Chondrocyte (in vitro differentiated cells): ENCODE results near the gene PKP1. TPM values are rescaled to one million over a fixed set of nuclear protein-coding genes. Genes with fewer than 3 reads are reported as not detected.
A peak's percentile ranks its signal among the peaks of the same experiment; 100 is the strongest.

Experiments used
- DNase-seq: peaks from one replicate; pipeline ENCODE4 v3.0.0; 2021; ENCODE audit warnings: mixed read lengths, low spot score
- H3K27ac Mint-ChIP-seq: one replicate; pipeline ENCODE4 v1.8.0; 2021; ENCODE audit warnings: mild to moderate bottlenecking, moderate library complexity, mixed read lengths; ENCODE audit not compliant: unreplicated experiment
- H3K27me3 Mint-ChIP-seq: 2 replicates; pipeline ENCODE4 v1.8.0; 2021; ENCODE audit warnings: low read depth, mixed read lengths
- H3K36me3 Mint-ChIP-seq: 2 replicates; pipeline ENCODE4 v1.8.0; 2021; ENCODE audit warnings: low read depth, mixed read lengths
- H3K4me1 Mint-ChIP-seq: 2 replicates; pipeline ENCODE4 v1.8.0; 2021; ENCODE audit warnings: low read depth, mild to moderate bottlenecking, mixed read lengths
- H3K4me3 Mint-ChIP-seq: one replicate; pipeline ENCODE4 v1.8.0; 2021; ENCODE audit warnings: mild to moderate bottlenecking, moderate library complexity, mixed read lengths; ENCODE audit not compliant: unreplicated experiment
- H3K9me3 Mint-ChIP-seq: 2 replicates; pipeline ENCODE4 v1.8.0; 2021; ENCODE audit warnings: low read depth, mixed read lengths
- total RNA-seq: library from RNA; stranded (reverse); gene quantifications from 3 replicates; pipeline ENCODE4 v1.2.1, GENCODE V29; 2021
- TF ChIP-seq, protein P1 (sequence below): fragments of 200-600 bp; sonication (generic); IDR thresholded peaks from 2 replicates; pipeline ENCODE4 v1.5.0; 2021; ENCODE audit warnings: antibody characterized with exemption, mild to moderate bottlenecking, moderate library complexity

Gene PKP1
- total RNA-seq, 1 donor from 2014 or later, result 4.0 TPM

- no peak overlapping the region for H3K27ac Mint-ChIP-seq
- TF ChIP-seq, protein P1, sequence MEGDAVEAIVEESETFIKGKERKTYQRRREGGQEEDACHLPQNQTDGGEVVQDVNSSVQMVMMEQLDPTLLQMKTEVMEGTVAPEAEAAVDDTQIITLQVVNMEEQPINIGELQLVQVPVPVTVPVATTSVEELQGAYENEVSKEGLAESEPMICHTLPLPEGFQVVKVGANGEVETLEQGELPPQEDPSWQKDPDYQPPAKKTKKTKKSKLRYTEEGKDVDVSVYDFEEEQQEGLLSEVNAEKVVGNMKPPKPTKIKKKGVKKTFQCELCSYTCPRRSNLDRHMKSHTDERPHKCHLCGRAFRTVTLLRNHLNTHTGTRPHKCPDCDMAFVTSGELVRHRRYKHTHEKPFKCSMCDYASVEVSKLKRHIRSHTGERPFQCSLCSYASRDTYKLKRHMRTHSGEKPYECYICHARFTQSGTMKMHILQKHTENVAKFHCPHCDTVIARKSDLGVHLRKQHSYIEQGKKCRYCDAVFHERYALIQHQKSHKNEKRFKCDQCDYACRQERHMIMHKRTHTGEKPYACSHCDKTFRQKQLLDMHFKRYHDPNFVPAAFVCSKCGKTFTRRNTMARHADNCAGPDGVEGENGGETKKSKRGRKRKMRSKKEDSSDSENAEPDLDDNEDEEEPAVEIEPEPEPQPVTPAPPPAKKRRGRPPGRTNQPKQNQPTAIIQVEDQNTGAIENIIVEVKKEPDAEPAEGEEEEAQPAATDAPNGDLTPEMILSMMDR, result no peak
- peak; percentile 67 for DNase-seq
- H3K4me1 Mint-ChIP-seq, result peaks cover 10% of the 10 kb centered on the region
- no peaks in the 10 kb centered on the region for H3K9me3 Mint-ChIP-seq
- peaks cover 12% of the 10 kb centered on the region for H3K27me3 Mint-ChIP-seq
- H3K4me3 Mint-ChIP-seq, result no peak overlapping the region
- peaks cover 6% of the 10 kb centered on the region for H3K36me3 Mint-ChIP-seq
Measured at GRCh38 chr1:201324821-201325677, 41.7 kb downstream of the PKP1 start.

- Mint-ChIP-seq H3K9me3 (no peaks in the 10 kb centered on the region), H3K4me3 (no peak overlapping the region), H3K27me3 (peaks cover 12% of the 10 kb centered on the region), H3K36me3 (peaks cover 6% of the 10 kb centered on the region), H3K4me1 (peaks cover 15% of the 10 kb centered on the region), H3K27ac (no peak overlapping the region)
- DNase-seq, result no peak
- TF ChIP-seq, protein P1, result no peak
Measured at GRCh38 chr1:201325678-201326060, 42.4 kb downstream of the PKP1 start.

DNA sequence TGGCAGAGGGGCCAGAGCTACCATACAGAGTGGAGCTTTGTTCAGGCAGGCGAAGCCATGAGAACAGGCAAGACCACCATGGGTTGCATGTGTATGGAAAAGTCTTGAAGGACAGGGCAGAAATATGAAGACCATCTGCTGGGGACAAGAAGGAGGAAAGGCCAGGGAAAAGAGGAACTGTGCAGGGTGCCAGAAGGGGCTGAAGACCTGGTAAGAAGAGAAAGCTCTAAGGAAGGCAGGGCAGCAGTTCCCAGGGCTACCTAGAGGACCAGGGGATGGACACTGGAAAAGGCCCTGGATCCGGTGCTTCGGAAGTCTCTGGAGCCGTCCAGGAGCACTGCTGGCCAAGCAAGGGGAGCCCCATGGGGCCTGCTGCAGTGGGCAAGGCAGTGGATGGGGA is 43.4 kb downstream of the PKP1 start:
- H3K27me3 Mint-ChIP-seq, result peaks cover 12% of the 10 kb centered on the region
- H3K4me3 Mint-ChIP-seq, result no peak overlapping the region
- peak; percentile 57 for DNase-seq
- H3K27ac Mint-ChIP-seq, result no peak overlapping the region
- H3K4me1 Mint-ChIP-seq, result peaks cover 15% of the 10 kb centered on the region
- TF ChIP-seq, protein P1, result no peak
- H3K9me3 Mint-ChIP-seq, result no peaks in the 10 kb centered on the region
- H3K36me3 Mint-ChIP-seq, result peaks cover 6% of the 10 kb centered on the region

GRCh38 chr1:201327687-201328240 is 44.5 kb downstream of the PKP1 start:
- H3K4me1 Mint-ChIP-seq, result peaks cover 15% of the 10 kb centered on the region
- H3K27me3 Mint-ChIP-seq, result peaks cover 12% of the 10 kb centered on the region
- no peak overlapping the region for H3K27ac Mint-ChIP-seq
- DNase-seq, result peak; percentile 54
- no peak overlapping the region for H3K4me3 Mint-ChIP-seq
- TF ChIP-seq, protein P1, result no peak
- H3K36me3 Mint-ChIP-seq, result peaks cover 6% of the 10 kb centered on the region
- no peaks in the 10 kb centered on the region for H3K9me3 Mint-ChIP-seq

DNA sequence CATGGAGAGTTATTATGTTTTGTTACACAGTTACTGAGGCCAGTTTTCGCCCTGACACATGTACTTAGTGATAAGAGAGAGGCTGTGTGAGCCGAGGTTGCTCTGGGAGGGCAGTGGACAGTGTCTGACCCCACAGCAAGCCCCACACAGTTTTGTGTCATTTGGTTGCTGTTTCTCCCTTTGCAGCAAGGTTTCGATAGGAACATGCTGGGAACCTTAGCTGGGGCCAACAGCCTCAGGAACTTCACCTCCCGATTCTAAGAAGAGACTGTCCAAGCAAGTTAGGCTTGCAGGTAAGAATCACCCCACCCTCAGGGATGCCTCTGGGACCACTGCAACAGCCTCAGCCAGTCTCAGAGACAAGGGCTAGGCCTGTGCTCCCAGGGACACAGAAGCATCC is 45.3 kb downstream of the PKP1 start:
- H3K9me3 Mint-ChIP-seq, result no peaks in the 10 kb centered on the region
- peaks cover 12% of the 10 kb centered on the region for H3K27me3 Mint-ChIP-seq
- no peak overlapping the region for H3K27ac Mint-ChIP-seq
- TF ChIP-seq, protein P1, result no peak
- peaks cover 6% of the 10 kb centered on the region for H3K36me3 Mint-ChIP-seq
- H3K4me1 Mint-ChIP-seq, result peaks cover 15% of the 10 kb centered on the region
- H3K4me3 Mint-ChIP-seq, result no peak overlapping the region
- DNase-seq, result peak; percentile 21
